Upper lobe of right lung (tissue), 1 donor: ENCODE measurements around the gene LDLRAD3. TPM values are rescaled to one million over a fixed set of nuclear protein-coding genes. Genes with fewer than 3 reads are reported as not detected.
A peak's percentile ranks its signal among the peaks of the same experiment; 100 is the strongest.

ENCODE experiments used
- ATAC-seq: fragments of 200-7000 bp; cut with Tn5 transposase; one replicate; pipeline ENCODE4 v1.9.1; 2020; ENCODE audit warnings: mild to moderate bottlenecking, moderate library complexity
- DNase-seq: peaks from one replicate; pipeline ENCODE4 v3.0.0-alpha.2; 2020
- H3K27ac ChIP-seq: fragments of 200-600 bp; one replicate; pipeline ENCODE4 v1.8.0; 2022
- H3K27me3 ChIP-seq: fragments of 200-600 bp; one replicate; pipeline ENCODE4 v1.8.0; 2022; ENCODE audit warnings: mild to moderate bottlenecking
- H3K36me3 ChIP-seq: fragments of 200-600 bp; one replicate; pipeline ENCODE4 v1.8.0; 2022
- H3K4me1 ChIP-seq: fragments of 200-600 bp; one replicate; pipeline ENCODE4 v1.8.0; 2022
- H3K4me3 ChIP-seq: fragments of 200-600 bp; one replicate; pipeline ENCODE4 v1.8.0; 2022; ENCODE audit warnings: mild to moderate bottlenecking
- H3K9me3 ChIP-seq: fragments of 200-600 bp; one replicate; pipeline ENCODE4 v1.8.0; 2022
- intact Hi-C: fragments of 100-400 bp; cut with DNase I; formaldehyde crosslinking; loops from one replicate; pipeline ENCODE4 v1.11.0; 2022
- total RNA-seq: library from RNA; stranded (reverse); fragmentation: NEBNext Ultra II Directional; extraction: Animal tissue kit (Norgen Biotek cat#: 25700); gene quantifications from one replicate; pipeline ENCODE4 v1.2.1, GENCODE V29; 2021
- TF ChIP-seq, protein P1 (sequence below): fragments of 200-600 bp; IDR thresholded peaks from one replicate; pipeline ENCODE4 v1.8.0; 2022; ENCODE audit warnings: antibody characterized with exemption
- donor health status: DM: no; HTN: yes; CAD: no; lungs with severe emphysema.

The LDLRAD3 gene
- total RNA-seq, 1 donor from 2014 or later: 7.9 TPM

GRCh38 chr11:35943309-35943708 is 553 bp upstream of the LDLRAD3 start:
- H3K27ac ChIP-seq: peak overlapping the region; percentile 55
- peaks cover 11% of the 10 kb centered on the region for H3K4me1 ChIP-seq
- no peaks in the 10 kb centered on the region for H3K9me3 ChIP-seq
- ATAC-seq (no peak), DNase-seq (no peak)
- TF ChIP-seq, protein P1, sequence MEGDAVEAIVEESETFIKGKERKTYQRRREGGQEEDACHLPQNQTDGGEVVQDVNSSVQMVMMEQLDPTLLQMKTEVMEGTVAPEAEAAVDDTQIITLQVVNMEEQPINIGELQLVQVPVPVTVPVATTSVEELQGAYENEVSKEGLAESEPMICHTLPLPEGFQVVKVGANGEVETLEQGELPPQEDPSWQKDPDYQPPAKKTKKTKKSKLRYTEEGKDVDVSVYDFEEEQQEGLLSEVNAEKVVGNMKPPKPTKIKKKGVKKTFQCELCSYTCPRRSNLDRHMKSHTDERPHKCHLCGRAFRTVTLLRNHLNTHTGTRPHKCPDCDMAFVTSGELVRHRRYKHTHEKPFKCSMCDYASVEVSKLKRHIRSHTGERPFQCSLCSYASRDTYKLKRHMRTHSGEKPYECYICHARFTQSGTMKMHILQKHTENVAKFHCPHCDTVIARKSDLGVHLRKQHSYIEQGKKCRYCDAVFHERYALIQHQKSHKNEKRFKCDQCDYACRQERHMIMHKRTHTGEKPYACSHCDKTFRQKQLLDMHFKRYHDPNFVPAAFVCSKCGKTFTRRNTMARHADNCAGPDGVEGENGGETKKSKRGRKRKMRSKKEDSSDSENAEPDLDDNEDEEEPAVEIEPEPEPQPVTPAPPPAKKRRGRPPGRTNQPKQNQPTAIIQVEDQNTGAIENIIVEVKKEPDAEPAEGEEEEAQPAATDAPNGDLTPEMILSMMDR: no peak
- intact Hi-C loops: no loop called here
- no peaks in the 10 kb centered on the region for H3K27me3 ChIP-seq
- H3K36me3 ChIP-seq: no peaks in the 10 kb centered on the region
- peak overlapping the region; percentile 57 for H3K4me3 ChIP-seq

DNA sequence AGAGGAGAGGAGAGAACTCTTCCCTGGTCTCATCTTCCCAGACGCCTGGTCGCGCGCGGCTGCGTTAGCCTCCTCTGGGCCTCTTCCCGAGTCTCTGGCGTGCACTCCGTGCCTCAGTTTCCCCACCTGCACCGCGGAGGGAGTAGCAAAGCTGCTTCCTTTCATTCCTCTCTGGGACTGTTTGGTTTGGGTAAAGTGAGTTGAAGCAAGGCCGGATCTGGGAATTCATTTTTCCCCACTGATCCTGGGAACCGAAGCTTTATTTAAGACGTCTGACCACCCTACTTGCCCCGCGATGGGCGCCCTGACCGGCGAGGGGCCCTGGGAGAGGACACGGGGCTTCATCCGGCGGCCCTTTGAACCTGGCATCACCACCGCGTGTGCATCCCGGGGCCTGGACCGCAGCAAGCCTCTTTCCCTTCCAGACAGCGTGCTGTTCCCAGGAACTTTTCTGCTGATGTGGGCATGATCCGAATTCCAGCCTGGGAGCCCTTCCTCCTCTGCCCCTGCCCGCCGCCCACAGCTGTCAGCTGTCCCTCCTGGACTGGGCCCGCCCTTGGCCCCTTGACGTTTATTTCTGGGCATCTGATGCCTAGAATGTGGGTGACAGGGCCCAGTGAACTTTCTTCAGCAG is 758 bp downstream of the LDLRAD3 start:
- intact Hi-C loops: no loop called here
- Histone ChIP-seq H3K27ac (no peak overlapping the region), H3K36me3 (no peaks in the 10 kb centered on the region), H3K9me3 (no peaks in the 10 kb centered on the region), H3K4me1 (peaks cover 11% of the 10 kb centered on the region), H3K4me3 (peak overlapping the region; percentile 57), H3K27me3 (no peaks in the 10 kb centered on the region)
- TF ChIP-seq, protein P1: no peak
- DNase-seq (peak; percentile 67), ATAC-seq (peak; percentile 31)

DNA sequence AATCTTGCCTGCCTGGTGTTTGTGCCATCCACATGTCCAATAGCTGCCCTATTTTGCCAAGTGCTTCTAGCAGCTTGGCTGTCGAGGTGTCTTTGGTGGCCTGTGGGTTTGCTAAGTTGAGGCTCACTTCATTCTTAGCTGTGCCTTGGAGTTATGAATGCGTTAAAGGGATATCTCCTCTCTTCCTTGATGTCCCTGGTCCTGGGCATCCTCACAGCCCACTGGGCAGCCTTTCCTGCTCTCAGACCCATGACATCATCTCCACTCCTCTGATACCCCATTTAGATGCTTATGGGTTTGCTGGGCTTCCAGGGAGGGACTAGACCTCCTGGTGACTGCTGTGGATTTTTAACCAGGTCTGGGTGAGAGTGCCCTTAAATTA is 1.3 kb downstream of the LDLRAD3 start:
- no peak for DNase-seq
- H3K9me3 ChIP-seq: no peaks in the 10 kb centered on the region
- H3K27ac ChIP-seq: no peak overlapping the region
- intact Hi-C loops: no loop called here
- TF ChIP-seq, protein P1: no peak
- peak overlapping the region; percentile 57 for H3K4me3 ChIP-seq
- H3K36me3 ChIP-seq: no peaks in the 10 kb centered on the region
- ATAC-seq: no peak
- H3K4me1 ChIP-seq: peaks cover 11% of the 10 kb centered on the region
- no peaks in the 10 kb centered on the region for H3K27me3 ChIP-seq

- Histone ChIP-seq H3K36me3 (no peaks in the 10 kb centered on the region), H3K4me3 (no peak overlapping the region), H3K4me1 (peaks cover 11% of the 10 kb centered on the region), H3K27me3 (no peaks in the 10 kb centered on the region), H3K9me3 (no peaks in the 10 kb centered on the region), H3K27ac (no peak overlapping the region)
- no peak for ATAC-seq
- intact Hi-C loops: no loop called here
- DNase-seq: no peak
- TF ChIP-seq, protein P1: no peak
These were observed 2.9 kb downstream of the LDLRAD3 start for GRCh38 chr11:35946766-35947165.

GRCh38 chr11:35947437-35947836 is 3.6 kb downstream of the LDLRAD3 start:
- H3K9me3 ChIP-seq: no peaks in the 10 kb centered on the region
- intact Hi-C loops: no loop called here
- H3K27me3 ChIP-seq: no peaks in the 10 kb centered on the region
- no peak for ATAC-seq
- TF ChIP-seq, protein P1: no peak
- H3K4me1 ChIP-seq: peaks cover 11% of the 10 kb centered on the region
- no peak overlapping the region for H3K4me3 ChIP-seq
- no peak for DNase-seq
- H3K27ac ChIP-seq: no peak overlapping the region
- no peaks in the 10 kb centered on the region for H3K36me3 ChIP-seq

GRCh38 chr11:35949242-35949641 is 5.4 kb downstream of the LDLRAD3 start:
- no peaks in the 10 kb centered on the region for H3K9me3 ChIP-seq
- no peaks in the 10 kb centered on the region for H3K27me3 ChIP-seq
- DNase-seq (no peak), ATAC-seq (no peak)
- peaks cover 4% of the 10 kb centered on the region for H3K4me1 ChIP-seq
- no peak overlapping the region for H3K4me3 ChIP-seq
- intact Hi-C loops: no loop called here
- no peak overlapping the region for H3K27ac ChIP-seq
- no peaks in the 10 kb centered on the region for H3K36me3 ChIP-seq
- TF ChIP-seq, protein P1: no peak
